ENCODE results near the gene JMJD1C.

The JMJD1C gene

DNA sequence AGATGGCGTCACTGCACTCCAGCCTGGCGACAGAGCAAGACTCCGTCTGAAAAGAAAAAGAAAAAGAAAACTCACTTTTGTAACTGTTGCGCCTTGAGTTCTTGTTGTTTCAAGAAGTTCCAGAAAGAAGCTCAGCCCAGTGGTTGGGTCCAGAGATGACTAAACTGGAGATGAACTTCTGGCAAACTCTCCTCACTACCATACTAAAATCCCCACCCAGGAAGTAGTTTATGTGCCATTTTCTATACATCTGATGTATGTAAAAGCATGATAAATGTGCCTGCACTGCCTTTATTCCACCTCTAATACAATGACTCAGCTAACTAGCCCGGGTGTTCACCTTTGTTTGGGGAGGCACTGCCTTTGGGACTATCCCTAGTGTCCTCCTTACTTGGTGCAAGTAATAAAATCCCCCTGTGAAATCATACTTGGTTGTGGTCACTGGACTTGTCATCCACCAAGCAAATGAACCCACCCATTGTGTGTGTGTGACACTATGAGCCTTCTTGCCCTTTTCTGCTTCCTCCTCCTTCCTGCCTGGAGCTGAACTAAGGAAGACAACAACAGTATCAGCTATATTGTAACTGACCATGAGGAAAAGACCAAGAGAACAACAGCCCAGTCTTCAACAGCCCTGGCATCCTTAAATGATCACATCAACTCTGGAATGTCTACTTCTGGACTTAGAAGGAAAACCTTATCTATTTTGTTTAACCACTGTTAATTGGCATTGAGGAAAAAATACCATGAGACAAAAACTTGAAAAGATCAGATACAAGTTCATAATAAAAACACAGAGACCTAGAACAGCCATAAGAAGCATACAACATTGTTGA, 33.6 kb downstream of the JMJD1C start:
- no peak for DNase-seq (ENCODE audit: extremely low read depth, insufficient read length)
- TF ChIP-seq, protein P1, sequence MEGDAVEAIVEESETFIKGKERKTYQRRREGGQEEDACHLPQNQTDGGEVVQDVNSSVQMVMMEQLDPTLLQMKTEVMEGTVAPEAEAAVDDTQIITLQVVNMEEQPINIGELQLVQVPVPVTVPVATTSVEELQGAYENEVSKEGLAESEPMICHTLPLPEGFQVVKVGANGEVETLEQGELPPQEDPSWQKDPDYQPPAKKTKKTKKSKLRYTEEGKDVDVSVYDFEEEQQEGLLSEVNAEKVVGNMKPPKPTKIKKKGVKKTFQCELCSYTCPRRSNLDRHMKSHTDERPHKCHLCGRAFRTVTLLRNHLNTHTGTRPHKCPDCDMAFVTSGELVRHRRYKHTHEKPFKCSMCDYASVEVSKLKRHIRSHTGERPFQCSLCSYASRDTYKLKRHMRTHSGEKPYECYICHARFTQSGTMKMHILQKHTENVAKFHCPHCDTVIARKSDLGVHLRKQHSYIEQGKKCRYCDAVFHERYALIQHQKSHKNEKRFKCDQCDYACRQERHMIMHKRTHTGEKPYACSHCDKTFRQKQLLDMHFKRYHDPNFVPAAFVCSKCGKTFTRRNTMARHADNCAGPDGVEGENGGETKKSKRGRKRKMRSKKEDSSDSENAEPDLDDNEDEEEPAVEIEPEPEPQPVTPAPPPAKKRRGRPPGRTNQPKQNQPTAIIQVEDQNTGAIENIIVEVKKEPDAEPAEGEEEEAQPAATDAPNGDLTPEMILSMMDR (IDR thresholded peaks at IDR 0.05; ENCODE audit: insufficient read depth, low read length, poor library complexity, severe bottlenecking), result no peak
- Histone ChIP-seq H3K27me3 (replicated peaks; ENCODE audit: control insufficient read depth, insufficient read depth, low read length) (no peaks in the 10 kb centered on the region), H3K4me3 (replicated peaks; ENCODE audit: low read depth, low read length) (no peak overlapping the region), H3K36me3 (ENCODE audit: control insufficient read depth, insufficient read depth, low read length) (no peaks in the 10 kb centered on the region)

DNA sequence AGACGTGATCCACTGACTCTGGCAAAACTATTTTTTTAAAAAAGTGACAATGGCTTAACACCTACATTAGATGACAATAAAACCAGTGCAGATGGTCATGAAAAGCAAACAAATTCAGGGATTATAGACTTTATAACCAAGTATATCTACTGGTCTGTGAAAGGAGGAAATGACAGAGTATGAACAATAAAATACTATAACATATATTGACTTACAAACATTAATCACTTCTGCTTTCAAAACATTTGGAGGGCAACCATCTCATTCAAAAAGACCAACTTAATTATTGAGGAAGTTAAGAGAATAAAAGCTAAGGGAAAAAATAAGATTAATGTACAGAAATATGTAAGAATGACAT, 34.8 kb downstream of the JMJD1C start:
- TF ChIP-seq, protein P1 (IDR thresholded peaks at IDR 0.05; ENCODE audit: insufficient read depth, low read length, poor library complexity, severe bottlenecking), result no peak

GRCh38 chr10:63430091-63430998, 35.4 kb downstream of the JMJD1C start:
- H3K4me3 ChIP-seq (replicated peaks; ENCODE audit: low read depth, low read length), result no peak overlapping the region
- no peak for DNase-seq (ENCODE audit: extremely low read depth, insufficient read length)
- no peaks in the 10 kb centered on the region for H3K36me3 ChIP-seq (ENCODE audit: control insufficient read depth, insufficient read depth, low read length)
- TF ChIP-seq, protein P1 (IDR thresholded peaks at IDR 0.05; ENCODE audit: insufficient read depth, low read length, poor library complexity, severe bottlenecking), result no peak
- H3K27me3 ChIP-seq (replicated peaks; ENCODE audit: control insufficient read depth, insufficient read depth, low read length), result no peaks in the 10 kb centered on the region

More for the DNA sequence above, 34.8 kb downstream of the JMJD1C start:
- DNase-seq (ENCODE audit: extremely low read depth, insufficient read length), result no peak
- Histone ChIP-seq H3K27me3 (replicated peaks; ENCODE audit: control insufficient read depth, insufficient read depth, low read length) (no peaks in the 10 kb centered on the region), H3K36me3 (ENCODE audit: control insufficient read depth, insufficient read depth, low read length) (no peaks in the 10 kb centered on the region), H3K4me3 (replicated peaks; ENCODE audit: low read depth, low read length) (no peak overlapping the region)

GRCh38 chr10:63429281-63429680, 36.5 kb downstream of the JMJD1C start:
- TF ChIP-seq, protein P1 (IDR thresholded peaks at IDR 0.05; ENCODE audit: insufficient read depth, low read length, poor library complexity, severe bottlenecking), result no peak
- no peaks in the 10 kb centered on the region for H3K27me3 ChIP-seq (replicated peaks; ENCODE audit: control insufficient read depth, insufficient read depth, low read length)
- no peak for DNase-seq (ENCODE audit: extremely low read depth, insufficient read length)
- no peaks in the 10 kb centered on the region for H3K36me3 ChIP-seq (ENCODE audit: control insufficient read depth, insufficient read depth, low read length)
- no peak overlapping the region for H3K4me3 ChIP-seq (replicated peaks; ENCODE audit: low read depth, low read length)

DNA sequence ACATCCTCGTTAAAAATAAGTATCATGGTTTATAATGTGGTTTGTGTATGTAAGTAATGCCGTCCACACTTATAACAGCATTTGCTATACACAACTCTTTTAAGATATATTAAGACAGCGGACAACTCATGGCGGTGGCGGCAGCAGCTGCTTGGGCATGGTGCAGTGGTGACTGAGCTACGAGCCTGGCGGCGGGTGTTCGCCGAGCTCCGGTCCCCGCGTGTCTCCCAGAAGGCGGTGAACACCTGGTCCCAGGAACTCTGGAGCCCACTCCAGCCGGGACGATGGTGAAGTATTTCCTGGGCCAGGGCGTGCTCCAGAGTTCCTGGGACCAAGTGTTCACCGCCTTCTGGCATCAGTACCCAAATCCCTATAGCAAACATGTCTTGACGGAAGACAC, 38.8 kb downstream of the JMJD1C start:
- no peaks in the 10 kb centered on the region for H3K27me3 ChIP-seq (replicated peaks; ENCODE audit: control insufficient read depth, insufficient read depth, low read length)
- H3K4me3 ChIP-seq (replicated peaks; ENCODE audit: low read depth, low read length), result no peak overlapping the region
- no peaks in the 10 kb centered on the region for H3K36me3 ChIP-seq (ENCODE audit: control insufficient read depth, insufficient read depth, low read length)
- no peak for DNase-seq (ENCODE audit: extremely low read depth, insufficient read length)
- TF ChIP-seq, protein P1 (IDR thresholded peaks at IDR 0.05; ENCODE audit: insufficient read depth, low read length, poor library complexity, severe bottlenecking), result no peak
